Measurements from ENCODE around the gene ENTHD1.

Gene ENTHD1

DNA sequence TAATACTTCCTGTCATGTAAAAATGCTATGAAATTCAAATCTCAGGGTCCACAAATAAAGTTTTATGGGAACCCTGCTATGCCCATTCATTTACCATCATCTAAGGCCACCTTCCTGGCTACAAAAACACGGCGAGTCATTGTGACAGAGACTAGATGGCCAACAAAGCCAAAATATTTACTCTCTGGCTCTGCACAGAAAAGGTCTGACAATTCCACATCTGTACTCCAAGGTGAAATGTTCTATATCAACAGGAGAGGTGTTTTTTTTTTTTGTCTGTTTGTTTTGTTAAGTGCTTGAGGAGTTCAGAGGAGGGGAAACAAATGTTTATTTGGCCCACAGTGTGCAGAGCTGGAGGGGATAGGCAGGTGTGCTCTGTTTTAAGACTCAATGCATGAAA lies 48.0 kb upstream of the ENTHD1 start:
- Histone ChIP-seq H3K4me2 (ENCODE audit: insufficient read depth, low read length) (no peak overlapping the region), H3K9ac (ENCODE audit: low read depth, low read length) (no peak overlapping the region), H3K9me3 (ENCODE audit: insufficient read depth, low read length, severe bottlenecking) (no peaks in the 10 kb centered on the region), H3K4me3 (ENCODE audit: low read depth in 1 of 2, low read length in 2 of 2) (no peak overlapping the region), H3K79me2 (ENCODE audit: insufficient read depth, low read length) (peaks cover 96% of the 10 kb centered on the region), H3K4me1 (ENCODE audit: insufficient read depth, low read length) (peaks cover 54% of the 10 kb centered on the region), H4K20me1 (ENCODE audit: insufficient read depth, low read length) (no peaks in the 10 kb centered on the region), H3K36me3 (ENCODE audit: insufficient read depth, low read length) (peaks cover 28% of the 10 kb centered on the region), H3K27ac (ENCODE audit: low read length) (no peak overlapping the region), H3K27me3 (ENCODE audit: insufficient read depth, low read length, poor library complexity) (no peaks in the 10 kb centered on the region), H2AFZ (ENCODE audit: low read depth, low read length) (no peak overlapping the region)
- no peak for ATAC-seq (ENCODE audit: insufficient read depth, low read depth)
- DNase-seq, result no peak
- TF ChIP-seq, protein P1, sequence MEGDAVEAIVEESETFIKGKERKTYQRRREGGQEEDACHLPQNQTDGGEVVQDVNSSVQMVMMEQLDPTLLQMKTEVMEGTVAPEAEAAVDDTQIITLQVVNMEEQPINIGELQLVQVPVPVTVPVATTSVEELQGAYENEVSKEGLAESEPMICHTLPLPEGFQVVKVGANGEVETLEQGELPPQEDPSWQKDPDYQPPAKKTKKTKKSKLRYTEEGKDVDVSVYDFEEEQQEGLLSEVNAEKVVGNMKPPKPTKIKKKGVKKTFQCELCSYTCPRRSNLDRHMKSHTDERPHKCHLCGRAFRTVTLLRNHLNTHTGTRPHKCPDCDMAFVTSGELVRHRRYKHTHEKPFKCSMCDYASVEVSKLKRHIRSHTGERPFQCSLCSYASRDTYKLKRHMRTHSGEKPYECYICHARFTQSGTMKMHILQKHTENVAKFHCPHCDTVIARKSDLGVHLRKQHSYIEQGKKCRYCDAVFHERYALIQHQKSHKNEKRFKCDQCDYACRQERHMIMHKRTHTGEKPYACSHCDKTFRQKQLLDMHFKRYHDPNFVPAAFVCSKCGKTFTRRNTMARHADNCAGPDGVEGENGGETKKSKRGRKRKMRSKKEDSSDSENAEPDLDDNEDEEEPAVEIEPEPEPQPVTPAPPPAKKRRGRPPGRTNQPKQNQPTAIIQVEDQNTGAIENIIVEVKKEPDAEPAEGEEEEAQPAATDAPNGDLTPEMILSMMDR (IDR thresholded peaks at IDR 0.05; ENCODE audit: borderline replicate concordance, extremely low read depth, low read length, poor library complexity, severe bottlenecking), result no peak
- TF ChIP-seq EZH2 (IDR thresholded peaks at IDR 0.05; ENCODE audit: borderline replicate concordance, low read depth, low read length, severe bottlenecking), result no peak

DNA sequence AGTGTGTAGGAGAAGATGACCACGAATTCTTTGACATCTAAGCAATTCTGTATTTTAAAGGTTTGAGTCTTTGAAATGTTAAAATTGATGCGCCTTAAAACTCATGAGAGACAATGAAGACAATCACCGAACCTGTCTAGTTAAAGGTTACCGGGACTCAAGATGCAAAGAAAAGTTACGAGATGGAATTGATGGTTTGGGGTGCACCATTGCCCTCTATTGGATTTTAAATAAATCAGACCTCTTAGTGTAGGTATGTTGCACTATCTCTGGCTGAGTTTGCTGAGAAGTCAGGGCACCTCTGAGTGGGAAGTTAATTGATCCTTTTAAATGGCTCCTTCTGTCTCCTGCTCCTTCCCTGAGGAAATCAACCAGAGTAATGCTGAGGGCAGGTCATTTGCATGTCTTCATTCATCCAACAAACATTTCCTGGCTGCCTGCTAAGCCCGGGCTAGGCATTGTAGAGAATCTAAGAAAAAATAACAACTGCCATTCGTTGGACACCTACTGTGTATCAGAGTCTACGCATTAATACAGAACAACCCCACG lies 47.3 kb upstream of the ENTHD1 start:
- ATAC-seq (ENCODE audit: insufficient read depth, low read depth) (no peak), DNase-seq (no peak)
- H3K79me2 ChIP-seq (ENCODE audit: insufficient read depth, low read length), result peaks cover 97% of the 10 kb centered on the region
- no peaks in the 10 kb centered on the region for H3K9me3 ChIP-seq (ENCODE audit: insufficient read depth, low read length, severe bottlenecking)
- no peak overlapping the region for H3K4me2 ChIP-seq (ENCODE audit: insufficient read depth, low read length)
- TF ChIP-seq, protein P1 (IDR thresholded peaks at IDR 0.05; ENCODE audit: borderline replicate concordance, extremely low read depth, low read length, poor library complexity, severe bottlenecking), result peak; percentile 42
- TF ChIP-seq EZH2 (IDR thresholded peaks at IDR 0.05; ENCODE audit: borderline replicate concordance, low read depth, low read length, severe bottlenecking), result no peak
- no peaks in the 10 kb centered on the region for H3K27me3 ChIP-seq (ENCODE audit: insufficient read depth, low read length, poor library complexity)
- peaks cover 27% of the 10 kb centered on the region for H3K36me3 ChIP-seq (ENCODE audit: insufficient read depth, low read length)
- no peak overlapping the region for H3K9ac ChIP-seq (ENCODE audit: low read depth, low read length)
- no peak overlapping the region for H3K4me3 ChIP-seq (ENCODE audit: low read depth in 1 of 2, low read length in 2 of 2)
- H4K20me1 ChIP-seq (ENCODE audit: insufficient read depth, low read length), result no peaks in the 10 kb centered on the region
- H2AFZ ChIP-seq (ENCODE audit: low read depth, low read length), result no peak overlapping the region
- peaks cover 52% of the 10 kb centered on the region for H3K4me1 ChIP-seq (ENCODE audit: insufficient read depth, low read length)
- H3K27ac ChIP-seq (ENCODE audit: low read length), result peak overlapping the region; percentile 24

DNA sequence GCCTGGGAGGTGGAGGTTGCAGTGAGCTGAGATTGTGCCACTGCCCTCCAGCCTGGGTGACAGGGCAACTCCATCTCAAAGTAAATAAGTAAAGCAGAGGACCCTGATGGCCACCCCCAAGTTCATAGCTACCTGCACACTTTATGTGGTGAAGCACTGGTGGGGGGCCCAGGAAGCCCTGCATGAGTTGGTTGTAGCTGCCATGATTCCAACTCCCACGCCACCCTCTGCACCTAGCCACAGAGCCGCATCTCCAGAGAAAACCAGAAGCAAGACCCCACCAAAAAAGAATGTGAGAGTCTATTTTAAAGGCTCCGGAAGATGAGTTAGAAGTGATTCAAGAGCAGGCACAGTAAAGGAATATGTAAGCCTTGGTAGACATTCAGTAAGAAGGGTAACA lies 46.3 kb upstream of the ENTHD1 start:
- Histone ChIP-seq H4K20me1 (ENCODE audit: insufficient read depth, low read length) (no peaks in the 10 kb centered on the region), H2AFZ (ENCODE audit: low read depth, low read length) (no peak overlapping the region), H3K4me2 (ENCODE audit: insufficient read depth, low read length) (no peak overlapping the region)

More for the DNA sequence above, 46.3 kb upstream of the ENTHD1 start:
- no peak overlapping the region for H3K4me3 ChIP-seq (ENCODE audit: low read depth in 1 of 2, low read length in 2 of 2)
- H3K9ac ChIP-seq (ENCODE audit: low read depth, low read length), result no peak overlapping the region
- DNase-seq (no peak), ATAC-seq (ENCODE audit: insufficient read depth, low read depth) (no peak)
- peak overlapping the region; percentile 2; the same call in 1 of the 2 replicates for H3K27ac ChIP-seq (ENCODE audit: low read length)
- H3K9me3 ChIP-seq (ENCODE audit: insufficient read depth, low read length, severe bottlenecking), result no peaks in the 10 kb centered on the region
- H3K36me3 ChIP-seq (ENCODE audit: insufficient read depth, low read length), result peaks cover 34% of the 10 kb centered on the region
- no peak for TF ChIP-seq EZH2 (IDR thresholded peaks at IDR 0.05; ENCODE audit: borderline replicate concordance, low read depth, low read length, severe bottlenecking)
- TF ChIP-seq, protein P1 (IDR thresholded peaks at IDR 0.05; ENCODE audit: borderline replicate concordance, extremely low read depth, low read length, poor library complexity, severe bottlenecking), result no peak
- peaks cover 52% of the 10 kb centered on the region for H3K4me1 ChIP-seq (ENCODE audit: insufficient read depth, low read length)
- no peaks in the 10 kb centered on the region for H3K27me3 ChIP-seq (ENCODE audit: insufficient read depth, low read length, poor library complexity)
- H3K79me2 ChIP-seq (ENCODE audit: insufficient read depth, low read length), result peaks cover 97% of the 10 kb centered on the region
